Glutamatergic neuron (in vitro differentiated cells): ENCODE results near the gene NFIA. TPM values are rescaled to one million over a fixed set of nuclear protein-coding genes. Genes with fewer than 3 reads are reported as not detected.

Experiments used
- DNase-seq: peaks from one replicate; pipeline ENCODE4 v3.0.0; 2022
- H3K27ac Mint-ChIP-seq: one replicate; pipeline ENCODE4 v1.8.0; 2020; ENCODE audit warnings: mild to moderate bottlenecking, mixed read lengths, inconsistent platforms; ENCODE audit not compliant: unreplicated experiment
- H3K27me3 Mint-ChIP-seq: one replicate; pipeline ENCODE4 v1.8.0; 2020; ENCODE audit warnings: mild to moderate bottlenecking, moderate library complexity, mixed read lengths, inconsistent platforms; ENCODE audit not compliant: unreplicated experiment
- H3K36me3 Mint-ChIP-seq: one replicate; pipeline ENCODE4 v1.8.0; 2020; ENCODE audit warnings: mild to moderate bottlenecking, mixed read lengths, inconsistent platforms; ENCODE audit not compliant: unreplicated experiment
- H3K4me1 Mint-ChIP-seq: one replicate; pipeline ENCODE4 v1.8.0; 2020; ENCODE audit warnings: mild to moderate bottlenecking, low read depth, mixed read lengths, inconsistent platforms; ENCODE audit not compliant: unreplicated experiment
- H3K4me3 Mint-ChIP-seq: one replicate; pipeline ENCODE4 v1.8.0; 2020; ENCODE audit warnings: mild to moderate bottlenecking, mixed read lengths, inconsistent platforms; ENCODE audit not compliant: unreplicated experiment
- H3K9me3 Mint-ChIP-seq: one replicate; pipeline ENCODE4 v1.8.0; 2020; ENCODE audit warnings: mild to moderate bottlenecking, moderate library complexity, mixed read lengths, inconsistent platforms; ENCODE audit not compliant: unreplicated experiment
- CTCF ChIP-seq: fragments of 200-600 bp; sonication (generic); IDR thresholded peaks from one replicate; pipeline ENCODE4 v1.5.0; 2021; ENCODE audit not compliant: partially characterized antibody, unreplicated experiment
- total RNA-seq: library from RNA; stranded (reverse); fragmentation: NEBNext Ultra II Directional; extraction: Animal tissue kit (Norgen Biotek cat#: 25700); gene quantifications from one replicate; pipeline ENCODE4 v1.2.1, GENCODE V29; 2021; ENCODE audit not compliant: unreplicated experiment

Gene NFIA
- total RNA-seq, 1 donor from 2014 or later: 16.4 TPM

DNA sequence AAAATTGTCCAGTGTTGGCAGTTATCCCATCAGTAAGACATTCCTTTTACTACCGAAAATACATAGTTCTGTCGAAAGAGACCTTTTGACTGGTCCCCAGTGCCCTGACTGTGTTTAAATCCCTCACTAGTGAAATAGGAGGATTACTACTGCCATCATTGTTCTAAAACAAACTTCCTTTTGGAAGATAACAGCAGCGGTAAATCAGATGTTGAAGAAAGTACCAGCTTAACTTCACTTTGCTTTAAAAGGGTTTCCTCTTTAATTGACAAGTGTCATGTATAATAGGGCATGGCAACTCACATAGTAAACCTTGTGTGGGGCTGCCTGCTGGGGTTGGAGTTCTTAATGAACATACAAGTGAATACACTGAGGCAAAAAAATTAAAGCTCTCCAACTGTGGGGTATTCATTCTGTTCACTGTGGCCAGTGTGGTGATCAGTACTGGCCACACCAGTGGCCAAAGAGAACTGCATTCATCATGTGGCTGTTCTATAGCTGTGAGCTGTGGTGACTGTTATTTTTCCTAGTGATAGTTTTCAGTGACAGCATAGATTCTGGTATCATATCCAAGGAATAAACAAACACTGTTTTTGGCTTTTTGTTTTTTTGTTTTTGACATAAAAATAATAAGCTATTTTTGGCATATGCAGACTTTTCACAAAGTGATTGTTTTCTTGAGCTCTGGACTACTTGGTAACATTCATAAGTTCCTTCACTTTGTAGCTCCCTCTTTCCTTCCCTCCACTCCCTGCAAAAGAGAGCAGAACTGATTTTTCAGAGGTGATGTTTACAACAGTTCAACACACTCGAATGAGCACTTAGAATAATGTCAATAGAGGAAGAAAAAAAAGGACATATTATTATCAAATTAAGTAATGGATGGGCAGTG, 74.5 kb downstream of the NFIA start:
- H3K27me3 Mint-ChIP-seq: peaks cover 3% of the 10 kb centered on the region
- TF ChIP-seq CTCF: no peak
- peaks cover 10% of the 10 kb centered on the region for H3K4me1 Mint-ChIP-seq
- H3K27ac Mint-ChIP-seq: no peak overlapping the region
- H3K4me3 Mint-ChIP-seq: no peak overlapping the region
- no peaks in the 10 kb centered on the region for H3K9me3 Mint-ChIP-seq
- no peaks in the 10 kb centered on the region for H3K36me3 Mint-ChIP-seq
- DNase-seq: no peak

GRCh38 chr1:61157468-61157987, 75.2 kb downstream of the NFIA start:
- Mint-ChIP-seq H3K4me1 (peaks cover 7% of the 10 kb centered on the region), H3K36me3 (no peaks in the 10 kb centered on the region), H3K4me3 (no peak overlapping the region), H3K27ac (no peak overlapping the region), H3K9me3 (no peaks in the 10 kb centered on the region), H3K27me3 (peaks cover 3% of the 10 kb centered on the region)
- no peak for TF ChIP-seq CTCF
- no peak for DNase-seq

DNA sequence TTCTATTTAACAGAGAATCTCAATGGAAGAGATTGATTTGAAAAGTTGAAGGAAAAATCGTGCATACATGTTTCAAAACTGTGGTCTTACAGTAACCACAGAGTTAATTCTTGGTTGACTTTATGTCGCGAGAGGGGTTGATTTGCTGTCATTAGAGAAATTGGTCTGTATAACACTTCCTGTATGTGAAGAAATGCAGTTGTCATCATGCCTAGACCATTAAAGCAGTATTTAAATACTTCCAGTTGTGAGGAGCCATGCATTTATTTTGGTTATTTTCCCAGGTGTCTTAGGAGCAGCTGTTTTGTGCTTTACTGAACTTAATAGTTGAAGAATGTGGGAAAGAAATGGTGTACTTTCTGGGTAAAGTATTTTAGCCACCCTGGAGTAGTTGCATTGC, 76.2 kb downstream of the NFIA start:
- H3K9me3 Mint-ChIP-seq: no peaks in the 10 kb centered on the region
- H3K36me3 Mint-ChIP-seq: no peaks in the 10 kb centered on the region
- DNase-seq: no peak
- no peak for TF ChIP-seq CTCF
- H3K4me3 Mint-ChIP-seq: no peak overlapping the region
- H3K27me3 Mint-ChIP-seq: peaks cover 3% of the 10 kb centered on the region
- H3K4me1 Mint-ChIP-seq: peaks cover 7% of the 10 kb centered on the region
- no peak overlapping the region for H3K27ac Mint-ChIP-seq

DNA sequence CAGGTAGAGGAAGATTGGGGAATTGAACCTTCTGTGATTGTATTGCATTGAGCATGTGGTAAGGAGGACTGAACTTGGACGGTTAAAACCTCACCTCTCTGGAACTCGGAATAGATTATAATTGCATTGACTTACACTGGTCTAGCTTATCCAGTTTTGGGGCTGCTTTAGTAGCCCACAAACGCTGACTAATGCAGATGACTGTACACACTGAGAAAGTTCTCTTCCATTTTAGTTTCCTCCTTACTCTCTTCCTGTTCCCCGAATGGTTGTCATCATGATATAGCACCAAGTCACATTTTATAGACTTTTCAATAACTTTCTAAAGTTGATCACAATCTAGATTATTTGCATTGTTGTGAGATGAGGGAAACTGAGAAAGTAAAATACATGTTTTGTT, 78.2 kb downstream of the NFIA start:
- TF ChIP-seq CTCF: no peak
- H3K9me3 Mint-ChIP-seq: no peaks in the 10 kb centered on the region
- H3K4me1 Mint-ChIP-seq: peaks cover 7% of the 10 kb centered on the region
- no peaks in the 10 kb centered on the region for H3K36me3 Mint-ChIP-seq
- no peaks in the 10 kb centered on the region for H3K27me3 Mint-ChIP-seq
- no peak for DNase-seq
- H3K4me3 Mint-ChIP-seq: no peak overlapping the region
- H3K27ac Mint-ChIP-seq: no peak overlapping the region
